GM23338 (cell line): ENCODE data around the gene GDAP2.

Experiments
- CREB1 ChIP-seq: fragments of 250-450 bp; sonication (Bioruptor Pico); IDR thresholded peaks from 2 replicates; pipeline ENCODE4 v1.5.0; 2020; ENCODE audit warnings: low read depth, mild to moderate bottlenecking, moderate library complexity
- CTCF ChIP-seq, 2 experiments: fragments of 200-600 bp in 1 of 2; sonication (generic) in 1 of 2; conservative IDR thresholded peaks; 2 replicates each; pipeline versions ENCODE4 v1.5.1 to v1.6.1; 2016 to 2017; ENCODE audit warnings: antibody characterized with exemption in 2 of 2, low read depth in 2 of 2, mild to moderate bottlenecking in 2 of 2, moderate library complexity in 1 of 2
- ETS1 ChIP-seq: IDR thresholded peaks from 2 replicates; pipeline ENCODE4 v1.6.1; 2016; ENCODE audit warnings: antibody characterized with exemption
- EZH2 ChIP-seq: fragments of 200-600 bp; sonication (generic); IDR thresholded peaks from one replicate; pipeline ENCODE4 v1.8.0; 2017; ENCODE audit warnings: antibody characterized with exemption, mild to moderate bottlenecking, low read depth; ENCODE audit not compliant: unreplicated experiment
- EZH2phosphoT487 ChIP-seq: fragments of 200-600 bp; sonication (generic); IDR thresholded peaks from one replicate; pipeline ENCODE4 v1.8.1; 2018; ENCODE audit warnings: antibody characterized with exemption; ENCODE audit not compliant: unreplicated experiment
- JUNB ChIP-seq: IDR thresholded peaks from one replicate; pipeline ENCODE4 v1.6.1; 2016; ENCODE audit warnings: antibody characterized with exemption; ENCODE audit not compliant: unreplicated experiment
- NANOG ChIP-seq: IDR thresholded peaks from 2 replicates; pipeline ENCODE4 v1.6.1; 2016; ENCODE audit warnings: antibody characterized with exemption, borderline replicate concordance
- POLR2AphosphoS5 ChIP-seq: IDR thresholded peaks from 2 replicates; pipeline ENCODE4 v1.6.1; 2016; ENCODE audit warnings: antibody characterized with exemption, low read depth
- REST ChIP-seq: IDR thresholded peaks from one replicate; pipeline ENCODE4 v1.6.1; 2018; ENCODE audit warnings: antibody characterized with exemption; ENCODE audit not compliant: unreplicated experiment
- STAT1 ChIP-seq: IDR thresholded peaks from one replicate; pipeline ENCODE4 v1.6.1; 2016; ENCODE audit warnings: antibody characterized with exemption; ENCODE audit not compliant: unreplicated experiment
- ZNF114 ChIP-seq: fragments of 250-450 bp; sonication (Bioruptor Pico); IDR thresholded peaks from 2 replicates; pipeline ENCODE4 v1.5.0; 2020; ENCODE audit warnings: mild to moderate bottlenecking, moderate library complexity
- ZNF331 ChIP-seq: fragments of 250-450 bp; sonication (Bioruptor Pico); IDR thresholded peaks from 2 replicates; pipeline ENCODE4 v1.5.0; 2020; ENCODE audit warnings: low read depth, mild to moderate bottlenecking, moderate library complexity
- ZNF462 ChIP-seq: fragments of 250-450 bp; sonication (Bioruptor Pico); IDR thresholded peaks from 2 replicates; pipeline ENCODE4 v1.5.0; 2020; ENCODE audit warnings: mild to moderate bottlenecking, moderate library complexity

DNA sequence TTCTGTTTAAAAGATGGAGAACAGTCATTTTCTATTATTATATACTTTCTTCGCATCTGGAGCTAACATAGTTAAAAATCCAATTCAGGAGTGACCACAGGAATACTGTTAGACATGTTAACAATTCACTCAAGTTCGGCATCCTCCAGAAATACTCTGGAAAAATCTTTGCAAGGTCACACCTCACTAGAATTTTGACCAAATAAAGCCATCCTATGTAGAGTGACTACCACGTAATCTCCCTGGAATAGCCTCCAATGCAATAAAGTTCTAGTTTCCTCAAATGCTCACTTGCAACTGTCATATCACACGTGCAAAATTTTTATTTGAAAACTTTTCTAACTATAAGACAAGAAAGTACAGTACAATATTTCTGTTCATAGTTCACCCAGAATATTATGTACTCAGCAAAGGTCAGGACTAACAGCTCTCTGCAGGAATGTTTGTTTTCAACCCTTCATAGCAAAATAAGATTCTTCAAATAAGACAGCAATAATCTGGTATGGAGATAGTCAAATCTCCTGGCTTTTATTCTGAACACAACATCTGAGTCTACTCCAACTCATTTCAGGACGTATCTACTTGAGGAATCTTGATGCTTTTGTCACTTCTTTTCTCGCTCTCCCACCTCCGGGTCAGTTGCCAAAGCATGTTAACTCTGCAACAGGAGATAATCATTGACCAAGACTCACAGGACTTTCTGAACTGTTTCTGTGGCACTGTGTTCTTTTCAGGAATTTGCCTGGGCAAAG lies 82.6 kb downstream of the GDAP2 start:
- no peak for TF ChIP-seq REST
- TF ChIP-seq POLR2AphosphoS5, result no peak
- no peak for TF ChIP-seq CTCF (conservative IDR thresholded peaks at IDR 0.05; ENCODE audit: low read depth in 2 of 2)
- TF ChIP-seq ETS1, result no peak
- no peak for TF ChIP-seq CREB1 (CRISPR knock-in tag)
- no peak for TF ChIP-seq EZH2
- TF ChIP-seq JUNB, result no peak
- TF ChIP-seq EZH2phosphoT487, result no peak
- TF ChIP-seq ZNF114 (CRISPR knock-in tag), result no peak
- TF ChIP-seq NANOG, result no peak
- TF ChIP-seq ZNF462 (CRISPR knock-in tag), result no peak
- TF ChIP-seq ZNF331 (CRISPR knock-in tag), result no peak
- no peak for TF ChIP-seq STAT1
